Nephron (organoid): ENCODE data around the gene TPRG1L.

ENCODE experiments used
- H3K27ac Mint-ChIP-seq, 3 experiments: 2 replicates each; pipeline ENCODE4 v1.8.0; 2020; ENCODE audit warnings: mixed read lengths in 3 of 3, mild to moderate bottlenecking in 2 of 3, moderate library complexity in 1 of 3
- H3K27me3 Mint-ChIP-seq: 2 replicates; pipeline ENCODE4 v1.8.0; 2021; ENCODE audit warnings: low read depth, mild to moderate bottlenecking, moderate library complexity, mixed read lengths
- H3K36me3 Mint-ChIP-seq: 2 replicates; pipeline ENCODE4 v1.8.0; 2020; ENCODE audit warnings: low read depth, mixed read lengths
- H3K4me1 Mint-ChIP-seq: 2 replicates; pipeline ENCODE4 v1.8.0; 2020; ENCODE audit warnings: mixed read lengths
- H3K4me3 Mint-ChIP-seq, 3 experiments: 2 replicates each; pipeline ENCODE4 v1.8.0; 2020; ENCODE audit warnings: mild to moderate bottlenecking in 3 of 3, mixed read lengths in 3 of 3, moderate library complexity in 2 of 3
- H3K9me3 Mint-ChIP-seq: 2 replicates; pipeline ENCODE4 v1.8.0; 2020; ENCODE audit warnings: mixed read lengths
- CTCF ChIP-seq, 3 experiments: fragments of 200-600 bp; sonication (generic); IDR thresholded peaks; one replicate each; pipeline ENCODE4 v1.5.0; 2021; ENCODE audit warnings: antibody characterized with exemption in 3 of 3; ENCODE audit not compliant: unreplicated experiment in 3 of 3

TPRG1L gene

GRCh38 chr1:3645247-3645646 lies 20.4 kb downstream of the TPRG1L start:
- Mint-ChIP-seq H3K36me3 (peaks cover 25% of the 10 kb centered on the region), H3K9me3 (no peaks in the 10 kb centered on the region), H3K27ac (no peak overlapping the region), H3K4me3 (no peak overlapping the region), H3K4me1 (peaks cover 13% of the 10 kb centered on the region), H3K27me3 (peaks cover 8% of the 10 kb centered on the region)
- TF ChIP-seq CTCF (IDR thresholded peaks at IDR 0.05; ENCODE audit: unreplicated experiment in 3 of 3), result no peak

- no peak overlapping the region for H3K4me3 Mint-ChIP-seq
- H3K27me3 Mint-ChIP-seq, result peaks cover 13% of the 10 kb centered on the region
- H3K9me3 Mint-ChIP-seq, result no peaks in the 10 kb centered on the region
- peaks cover 25% of the 10 kb centered on the region for H3K36me3 Mint-ChIP-seq
- no peak overlapping the region for H3K27ac Mint-ChIP-seq
- TF ChIP-seq CTCF (IDR thresholded peaks at IDR 0.05; ENCODE audit: unreplicated experiment in 3 of 3), result no peak
- peaks cover 16% of the 10 kb centered on the region for H3K4me1 Mint-ChIP-seq
Observed at GRCh38 chr1:3645666-3646355, 21.0 kb downstream of the TPRG1L start.

- no peak for TF ChIP-seq CTCF (IDR thresholded peaks at IDR 0.05; ENCODE audit: unreplicated experiment in 3 of 3)
- Mint-ChIP-seq H3K27ac (no peak overlapping the region), H3K36me3 (peaks cover 25% of the 10 kb centered on the region), H3K4me3 (peak overlapping the region in 1 of 3 experiments; percentile 38), H3K27me3 (peaks cover 21% of the 10 kb centered on the region), H3K9me3 (no peaks in the 10 kb centered on the region), H3K4me1 (peaks cover 16% of the 10 kb centered on the region)
Observed at GRCh38 chr1:3646596-3646995, 21.8 kb downstream of the TPRG1L start.

- peak within 1 kb of the TSS; percentile 80 to 85 (median 80) for H3K4me3 Mint-ChIP-seq
- TF ChIP-seq CTCF (IDR thresholded peaks at IDR 0.05; ENCODE audit: unreplicated experiment in 3 of 3), result no peak
- H3K27ac Mint-ChIP-seq, result no peak within 1 kb of the TSS
- H3K36me3 Mint-ChIP-seq, result peaks cover 12% of the 10 kb centered on the region
- peaks cover 16% of the 10 kb centered on the region for H3K4me1 Mint-ChIP-seq
- H3K9me3 Mint-ChIP-seq, result no peaks in the 10 kb centered on the region
- H3K27me3 Mint-ChIP-seq, result peaks cover 44% of the 10 kb centered on the region
Observed at GRCh38 chr1:3649342-3650247, 24.8 kb downstream of the TPRG1L start, which contains the start of gene WRAP73. WRAP73 (minus strand) TSS chr1:3650103; CDS start chr1:3649999, 104 bp downstream.

GRCh38 chr1:3650248-3651025 lies 25.6 kb downstream of the TPRG1L start:
- peaks cover 53% of the 10 kb centered on the region for H3K27me3 Mint-ChIP-seq
- peak overlapping the region; percentile 79 to 85 (median 80) for H3K4me3 Mint-ChIP-seq
- H3K4me1 Mint-ChIP-seq, result peaks cover 16% of the 10 kb centered on the region
- H3K36me3 Mint-ChIP-seq, result peaks cover 7% of the 10 kb centered on the region
- H3K9me3 Mint-ChIP-seq, result no peaks in the 10 kb centered on the region
- no peak overlapping the region for H3K27ac Mint-ChIP-seq
- TF ChIP-seq CTCF (IDR thresholded peaks at IDR 0.05; ENCODE audit: unreplicated experiment in 3 of 3), result no peak
